GM12872 (cell line): ENCODE data around the gene CD302.

Experiments used
- TF ChIP-seq, protein P1 (sequence below): IDR thresholded peaks from 3 replicates; pipeline ENCODE4 v1.5.1; 2011; ENCODE audit warnings: low read depth, mild to moderate bottlenecking, low read length, moderate library complexity; ENCODE audit not compliant: insufficient read depth

Gene CD302

DNA sequence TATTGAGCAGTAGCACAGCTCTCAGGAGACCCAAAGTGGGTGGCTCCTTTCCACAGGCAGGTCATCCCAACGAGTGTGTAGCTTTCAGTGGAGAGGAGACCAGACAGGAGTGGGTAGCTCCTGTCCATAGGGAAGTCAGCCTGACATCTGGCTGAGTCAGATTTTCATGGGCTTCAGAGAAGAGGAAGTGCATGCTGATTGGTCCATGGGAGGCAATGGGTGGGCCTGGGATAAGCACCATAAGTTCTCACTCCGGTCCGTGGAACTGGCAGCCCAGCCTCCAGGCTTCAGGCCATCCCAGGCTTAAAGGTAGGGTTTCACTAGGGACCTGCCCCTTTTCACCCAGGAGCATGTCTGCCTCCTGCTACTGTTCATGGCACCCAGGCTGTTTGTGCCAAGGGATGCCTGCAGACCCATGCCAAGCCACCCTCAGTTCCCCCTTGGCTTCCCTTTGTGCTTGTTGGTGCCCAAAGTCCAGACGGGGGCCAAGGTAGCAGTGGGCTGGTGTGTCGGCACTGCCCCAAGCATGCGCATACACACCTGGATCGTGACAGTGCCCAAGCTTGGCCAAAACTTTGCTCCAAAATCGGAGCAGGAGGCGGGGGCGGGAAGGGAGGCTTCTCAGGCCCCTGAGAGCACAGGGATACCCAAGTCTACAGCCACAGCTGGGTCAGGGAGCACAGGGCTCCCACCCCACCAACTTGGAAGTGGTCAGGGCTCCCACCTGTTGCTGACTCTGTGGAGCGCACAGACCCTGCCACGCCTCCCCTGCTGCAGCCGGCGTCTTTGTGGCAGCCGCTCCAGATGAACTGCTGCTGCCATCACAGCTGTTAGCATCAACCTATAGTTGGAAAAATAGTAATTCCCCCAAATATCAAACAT is 59.3 kb downstream of the CD302 start:
- TF ChIP-seq, protein P1, sequence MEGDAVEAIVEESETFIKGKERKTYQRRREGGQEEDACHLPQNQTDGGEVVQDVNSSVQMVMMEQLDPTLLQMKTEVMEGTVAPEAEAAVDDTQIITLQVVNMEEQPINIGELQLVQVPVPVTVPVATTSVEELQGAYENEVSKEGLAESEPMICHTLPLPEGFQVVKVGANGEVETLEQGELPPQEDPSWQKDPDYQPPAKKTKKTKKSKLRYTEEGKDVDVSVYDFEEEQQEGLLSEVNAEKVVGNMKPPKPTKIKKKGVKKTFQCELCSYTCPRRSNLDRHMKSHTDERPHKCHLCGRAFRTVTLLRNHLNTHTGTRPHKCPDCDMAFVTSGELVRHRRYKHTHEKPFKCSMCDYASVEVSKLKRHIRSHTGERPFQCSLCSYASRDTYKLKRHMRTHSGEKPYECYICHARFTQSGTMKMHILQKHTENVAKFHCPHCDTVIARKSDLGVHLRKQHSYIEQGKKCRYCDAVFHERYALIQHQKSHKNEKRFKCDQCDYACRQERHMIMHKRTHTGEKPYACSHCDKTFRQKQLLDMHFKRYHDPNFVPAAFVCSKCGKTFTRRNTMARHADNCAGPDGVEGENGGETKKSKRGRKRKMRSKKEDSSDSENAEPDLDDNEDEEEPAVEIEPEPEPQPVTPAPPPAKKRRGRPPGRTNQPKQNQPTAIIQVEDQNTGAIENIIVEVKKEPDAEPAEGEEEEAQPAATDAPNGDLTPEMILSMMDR = no peak

- TF ChIP-seq, protein P1 = no peak
Observed at GRCh38 chr2:159737917-159738296, 60.1 kb downstream of the CD302 start.

DNA sequence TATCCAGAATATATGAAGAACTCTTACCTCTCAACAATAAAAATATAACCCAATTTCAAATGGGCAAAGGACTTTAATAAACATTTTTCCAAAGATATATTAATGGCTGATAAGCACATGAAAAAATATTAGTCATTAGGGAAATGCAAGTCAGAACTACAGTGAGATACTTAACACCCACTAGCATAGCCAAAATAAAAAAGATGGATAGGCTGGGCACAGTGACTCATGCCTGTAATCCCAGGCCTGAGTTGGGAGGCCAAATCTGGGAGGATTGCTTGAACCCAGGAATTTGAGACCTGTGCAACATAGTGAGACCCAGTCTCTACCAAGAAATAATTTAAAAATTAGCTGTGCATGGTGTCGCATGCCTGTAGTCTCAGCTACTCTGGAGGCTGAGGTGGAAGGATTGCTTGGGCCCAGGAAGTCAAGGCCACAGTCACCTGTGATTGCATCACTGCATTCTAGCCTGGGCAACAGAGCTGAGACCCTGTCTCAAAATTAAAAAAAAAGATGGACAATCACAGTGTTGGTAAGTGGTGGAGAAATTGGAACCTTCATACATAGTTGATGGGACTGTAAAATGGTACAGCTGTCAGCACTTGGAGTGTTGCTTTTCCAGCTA is 60.6 kb downstream of the CD302 start:
- TF ChIP-seq, protein P1 = no peak

DNA sequence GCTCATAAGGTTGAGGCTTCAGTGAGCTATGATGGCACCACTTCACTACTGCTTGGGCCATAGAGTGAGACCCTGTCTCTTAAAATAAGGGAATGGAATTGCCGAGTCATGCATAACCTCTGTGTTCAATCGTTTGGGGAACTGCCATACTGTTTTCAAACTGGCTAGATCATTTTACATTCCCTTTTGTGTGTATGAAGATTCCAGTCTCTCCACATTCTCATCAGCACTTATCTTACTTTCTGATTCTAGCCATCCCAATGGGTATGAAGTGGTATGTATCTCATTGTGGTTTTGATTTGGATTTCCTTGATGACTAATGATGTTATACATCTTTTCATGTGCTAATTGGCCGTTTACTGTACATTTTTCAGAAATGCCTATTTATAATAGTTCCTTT is 62.0 kb downstream of the CD302 start:
- TF ChIP-seq, protein P1 = no peak

DNA sequence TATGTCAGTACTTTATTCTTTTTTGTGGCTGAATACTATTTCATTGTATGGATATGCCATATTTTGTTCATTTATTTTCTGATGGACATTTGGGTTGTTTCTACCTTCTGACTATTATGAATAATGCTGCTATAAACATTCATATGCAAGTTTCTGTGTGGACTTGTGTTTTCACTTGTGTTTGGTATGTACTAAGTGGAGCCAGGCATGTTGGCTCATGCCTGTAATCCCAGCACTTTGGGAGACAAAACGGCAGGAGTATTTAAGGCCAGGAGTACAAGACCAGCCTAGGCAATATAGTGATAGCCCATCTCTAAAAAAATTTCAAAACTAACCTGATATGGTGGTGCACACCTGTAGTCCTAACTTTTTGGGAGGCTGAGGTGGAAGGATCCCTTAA is 62.4 kb downstream of the CD302 start:
- TF ChIP-seq, protein P1 = no peak

DNA sequence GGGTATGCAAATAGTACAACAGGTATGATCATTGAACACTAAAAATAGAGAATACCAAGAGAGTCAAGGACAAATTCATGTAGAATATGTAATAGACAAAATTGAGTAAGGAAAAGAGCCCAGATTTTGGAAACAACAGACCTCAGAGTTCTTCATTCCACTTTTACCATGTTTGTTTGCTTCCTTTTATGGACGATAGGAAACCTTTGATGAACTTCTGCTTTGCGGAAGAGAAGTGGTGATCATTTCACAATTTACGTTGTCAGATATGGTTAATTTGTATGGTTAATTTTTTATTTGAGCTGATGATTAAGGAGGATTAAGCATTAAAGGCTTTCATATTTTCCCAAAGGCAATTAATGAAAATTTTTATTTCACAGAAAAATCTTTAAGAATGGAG is 69.4 kb downstream of the CD302 start:
- TF ChIP-seq, protein P1 = no peak

DNA sequence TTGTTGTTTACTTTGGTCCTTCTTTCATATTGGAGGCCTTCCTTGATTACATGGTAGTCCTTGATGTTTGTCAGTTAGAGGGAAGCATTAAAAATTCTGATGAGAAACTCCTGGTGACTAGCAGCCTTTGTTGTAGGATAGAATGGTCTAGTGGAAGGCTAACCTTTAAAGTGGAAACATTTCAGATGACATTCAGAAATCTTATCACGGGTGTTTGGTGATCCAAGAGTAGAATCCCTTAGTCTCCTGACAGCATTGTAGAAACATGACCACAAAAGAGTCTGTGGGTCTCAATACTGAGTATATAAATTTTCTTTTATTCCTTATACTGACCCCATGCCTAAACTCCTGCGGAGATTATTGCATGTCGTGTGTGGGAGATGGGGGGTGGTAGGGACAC is 72.3 kb downstream of the CD302 start:
- TF ChIP-seq, protein P1 = no peak
